Aorta (tissue), 5 donors: ENCODE data around the gene SLAMF9. TPM values are rescaled to one million over a fixed set of nuclear protein-coding genes. Genes with fewer than 3 reads are reported as not detected.

Source experiments
- ATAC-seq: fragments of 200-7000 bp; cut with Tn5 transposase; one replicate; pipeline ENCODE4 v1.9.1; 2022; ENCODE audit warnings: moderate library complexity; ENCODE audit not compliant: low FRiP score
- DNase-seq, 2 donors: peaks; one replicate each; pipeline ENCODE4 v3.0.0-alpha.2; 2020
- H3K27ac ChIP-seq, 2 donors: one replicate each; pipeline ENCODE4 v1.5.1; 2013; ENCODE audit warnings: low read length in 2 of 2, mild to moderate bottlenecking in 2 of 2, moderate library complexity in 2 of 2, control low read depth in 1 of 2, inconsistent platforms in 1 of 2, low read depth in 1 of 2
- H3K27me3 ChIP-seq, 2 donors: one replicate each; pipeline ENCODE4 v1.6.1; 2013; ENCODE audit warnings: control low read depth in 1 of 2, low read length in 1 of 2, mild to moderate bottlenecking in 1 of 2, moderate library complexity in 1 of 2; ENCODE audit not compliant: insufficient read depth in 2 of 2, control insufficient read depth in 1 of 2
- H3K36me3 ChIP-seq, 2 donors: one replicate each; pipeline ENCODE4 v1.6.1; 2013; ENCODE audit warnings: control low read depth in 1 of 2, low read length in 1 of 2, mild to moderate bottlenecking in 1 of 2; ENCODE audit not compliant: insufficient read depth in 2 of 2, control insufficient read depth in 1 of 2
- H3K4me1 ChIP-seq, 2 donors: one replicate each; pipeline ENCODE4 v1.6.1; 2013; ENCODE audit warnings: low read length in 2 of 2, control low read depth in 1 of 2, mild to moderate bottlenecking in 1 of 2, moderate library complexity in 1 of 2; ENCODE audit not compliant: insufficient read depth in 2 of 2, control insufficient read depth in 1 of 2
- H3K4me3 ChIP-seq, 2 donors: one replicate each; pipeline ENCODE4 v1.5.1; 2013; ENCODE audit warnings: low read length in 2 of 2, control low read depth in 1 of 2, mild to moderate bottlenecking in 1 of 2
- H3K9me3 ChIP-seq: one replicate; pipeline ENCODE4 v1.6.1; 2013; ENCODE audit warnings: mild to moderate bottlenecking, low read length; ENCODE audit not compliant: control insufficient read depth
- WGBS, 2 donors: extraction: QIAGEN DNeasy Blood & Tissue Kit; methylation state at CpG; one replicate each; pipeline ENCODE4 v1.1.7; 2013; 5-methylcytosine and 5-hydroxymethylcytosine counted together
- intact Hi-C, 2 donors: fragments of 100-400 bp; cut with DNase I; formaldehyde crosslinking; loops; one replicate each; pipeline versions ENCODE4 v1.14.2 to v1.15.0; 2022
- polyA plus RNA-seq, 2 donors: library from polyadenylated mRNA; stranded (reverse); fragments of 200-250 nt; gene quantifications; one replicate each; pipeline ENCODE4 v1.2.3, GENCODE V29; 2013
- total RNA-seq, 2 donors: library from RNA; stranded (reverse); fragmentation: NEBNext Ultra II Directional; extraction: Animal tissue kit (Norgen Biotek cat#: 25700); gene quantifications; one replicate each; pipeline ENCODE4 v1.2.1, GENCODE V29; 2021
- donor health status: healthy with polysubstance abuse.
- donor health status: Bipolar disorder and iron deficiency.
- donor health status: DM: no; HTN: no; CAD: no.
- donor health status: DM: no; HTN: no; CAD: no.
- donor health status: DM: yes; HTN: yes; CAD: no.

SLAMF9 gene
- total and polyA plus RNA-seq, 4 donors: not detected

- ATAC-seq: no peak
- no peaks in the 10 kb centered on the region for H3K4me1 ChIP-seq
These were observed 26.7 kb upstream of the SLAMF9 start for GRCh38 chr1:159980786-159981185.

GRCh38 chr1:159980076-159980475 is 26.0 kb upstream of the SLAMF9 start:
- no peak overlapping the region for H3K27ac ChIP-seq
- DNase-seq: no peak
- WGBS, 2 donors: 74 to 75% methylated on average over 6 of the region's 6 CpGs
- no peaks in the 10 kb centered on the region for H3K27me3 ChIP-seq
- intact Hi-C loops: no loop called here
- ATAC-seq: peak; percentile 19
- no peaks in the 10 kb centered on the region for H3K36me3 ChIP-seq
- no peaks in the 10 kb centered on the region for H3K4me1 ChIP-seq
- H3K9me3 ChIP-seq: peaks cover 2% of the 10 kb centered on the region
- no peak overlapping the region for H3K4me3 ChIP-seq

More at GRCh38 chr1:159980786-159981185, 26.7 kb upstream of the SLAMF9 start:
- intact Hi-C loops: no loop called here
- 93 to 95% methylated on average over 7 of the region's 7 CpGs for WGBS, 2 donors
- Histone ChIP-seq H3K4me3 (no peak overlapping the region), H3K9me3 (peaks cover 2% of the 10 kb centered on the region), H3K27ac (no peak overlapping the region), H3K27me3 (no peaks in the 10 kb centered on the region), H3K36me3 (no peaks in the 10 kb centered on the region)
- DNase-seq: no peak

GRCh38 chr1:159979257-159979656 is 25.2 kb upstream of the SLAMF9 start:
- DNase-seq: no peak
- H3K27me3 ChIP-seq: no peaks in the 10 kb centered on the region
- H3K27ac ChIP-seq: no peak overlapping the region
- intact Hi-C loops: no loop called here
- ATAC-seq: no peak
- H3K4me3 ChIP-seq: no peak overlapping the region
- peaks cover 2% of the 10 kb centered on the region for H3K9me3 ChIP-seq
- no peaks in the 10 kb centered on the region for H3K4me1 ChIP-seq
- no peaks in the 10 kb centered on the region for H3K36me3 ChIP-seq
- WGBS, 2 donors: 49 to 53% methylated on average over 3 of the region's 3 CpGs

- ATAC-seq (no peak), DNase-seq (no peak)
- intact Hi-C loops: no loop called here
- H3K4me1 ChIP-seq: no peaks in the 10 kb centered on the region
- no peak overlapping the region for H3K27ac ChIP-seq
- no peaks in the 10 kb centered on the region for H3K27me3 ChIP-seq
- H3K4me3 ChIP-seq: no peak overlapping the region
- peaks cover 2% of the 10 kb centered on the region for H3K9me3 ChIP-seq
- H3K36me3 ChIP-seq: no peaks in the 10 kb centered on the region
- WGBS, 2 donors: 84% methylated on average over 2 of the region's 2 CpGs
These were observed 24.0 kb upstream of the SLAMF9 start for GRCh38 chr1:159978107-159978398.

- no peaks in the 10 kb centered on the region for H3K36me3 ChIP-seq
- intact Hi-C loops: no loop called here
- H3K4me3 ChIP-seq: no peak overlapping the region
- ATAC-seq (no peak), DNase-seq (no peak)
- peaks cover 2% of the 10 kb centered on the region for H3K9me3 ChIP-seq
- H3K4me1 ChIP-seq: no peaks in the 10 kb centered on the region
- no peaks in the 10 kb centered on the region for H3K27me3 ChIP-seq
- H3K27ac ChIP-seq: no peak overlapping the region
- WGBS, 2 donors: 88 to 89% methylated on average over 6 of the region's 6 CpGs
These were observed 23.5 kb upstream of the SLAMF9 start for GRCh38 chr1:159977364-159978106.

GRCh38 chr1:159974350-159974965 is 20.4 kb upstream of the SLAMF9 start:
- H3K27me3 ChIP-seq: no peaks in the 10 kb centered on the region
- DNase-seq: no peak
- intact Hi-C loops: no loop called here
- no peaks in the 10 kb centered on the region for H3K36me3 ChIP-seq
- no peak for ATAC-seq
- H3K27ac ChIP-seq: no peak overlapping the region
- H3K4me3 ChIP-seq: no peak overlapping the region
- 89 to 90% methylated on average over 7 of the region's 7 CpGs for WGBS, 2 donors
- no peaks in the 10 kb centered on the region for H3K9me3 ChIP-seq
- no peaks in the 10 kb centered on the region for H3K4me1 ChIP-seq

- no peaks in the 10 kb centered on the region for H3K4me1 ChIP-seq
These were observed 19.4 kb upstream of the SLAMF9 start for GRCh38 chr1:159973350-159973940.

GRCh38 chr1:159972443-159973205 is 18.6 kb upstream of the SLAMF9 start:
- peak; percentile 19 for ATAC-seq
- no peak for DNase-seq
- H3K4me1 ChIP-seq: no peaks in the 10 kb centered on the region

More at GRCh38 chr1:159973350-159973940, 19.4 kb upstream of the SLAMF9 start:
- DNase-seq (no peak), ATAC-seq (no peak)
- intact Hi-C loops: no loop called here
- H3K27ac ChIP-seq: no peak overlapping the region
- 80 to 89% methylated on average over 6 of the region's 6 CpGs for WGBS, 2 donors
- peaks cover 0 to under 1% of the 10 kb centered on the region in 2 donors for H3K27me3 ChIP-seq
- no peaks in the 10 kb centered on the region for H3K9me3 ChIP-seq
- H3K4me3 ChIP-seq: no peak overlapping the region
- no peaks in the 10 kb centered on the region for H3K36me3 ChIP-seq

More at GRCh38 chr1:159972443-159973205, 18.6 kb upstream of the SLAMF9 start:
- Histone ChIP-seq H3K27ac (no peak overlapping the region), H3K36me3 (no peaks in the 10 kb centered on the region), H3K9me3 (no peaks in the 10 kb centered on the region), H3K27me3 (peaks cover 0 to 2% of the 10 kb centered on the region in 2 donors), H3K4me3 (no peak overlapping the region)
- intact Hi-C loops: no loop called here
- WGBS, 2 donors: 77 to 89% methylated on average over 6 to 8 of the region's 8 CpGs
